Endothelial cell of umbilical vein (primary cell): ENCODE data around the gene PCMT1. TPM values are rescaled to one million over a fixed set of nuclear protein-coding genes. Genes with fewer than 3 reads are reported as not detected.

Experiments used
- BruUV-seq: library from RNA; stranded (reverse); fragments of 400-500 nt; replicated peaks from 2 replicates; lab custom pipeline; 2021; lab: Mats Ljungman, UMichigan
- CTCF ChIA-PET: fragments of 300-600, 350-600 bp; sonication (Branson Sonifier 250); formaldehyde crosslinking; loops from one replicate; lab custom pipeline; 2021; ENCODE audit warnings: antibody characterized with exemption, inconsistent platforms; lab: Charles Lee
- POLR2A ChIA-PET: fragments of 300-600, 350-600 bp; sonication (Branson Sonifier 250); formaldehyde crosslinking; loops from one replicate; lab custom pipeline; 2021; ENCODE audit warnings: antibody characterized with exemption, inconsistent platforms; lab: Charles Lee
- DNase-seq: peaks from one replicate; pipeline ENCODE4 v3.0.0-alpha.2; 2011; ENCODE audit warnings: low read depth, low spot score
- FAIRE-seq: peaks from 2 replicates; lab custom pipeline; 2011; peaks lifted over from hg19 to GRCh38; lab: Jason Lieb, UNC
- H2AFZ ChIP-seq: 2 replicates; pipeline ENCODE4 v1.6.0; 2012; ENCODE audit warnings: low read depth, low read length, control low read depth, inconsistent platforms
- H3K27ac ChIP-seq: 2 replicates; pipeline ENCODE4 v1.5.1; 2011; ENCODE audit warnings: low read depth, mild to moderate bottlenecking, control low read depth, low read length, moderate library complexity; ENCODE audit not compliant: insufficient read depth
- H3K27me3 ChIP-seq, 2 experiments: 2 replicates each; pipeline versions ENCODE4 v1.6.0 to v1.6.1; 2011; ENCODE audit warnings: low read length in 2 of 2, mixed read lengths in 1 of 2; ENCODE audit not compliant: control insufficient read depth in 2 of 2, insufficient read depth in 2 of 2
- H3K36me3 ChIP-seq, 2 experiments: 2 replicates in 1 of 2; 3 replicates in 1 of 2; pipeline ENCODE4 v1.5.1; 2011; ENCODE audit warnings: low read length in 2 of 2, mild to moderate bottlenecking in 1 of 2, moderate library complexity in 1 of 2; ENCODE audit not compliant: control insufficient read depth in 2 of 2, insufficient read depth in 2 of 2; ENCODE audit errors: extremely low read depth in 1 of 2
- H3K4me1 ChIP-seq: 3 replicates; pipeline ENCODE4 v1.5.1; 2011; ENCODE audit warnings: mild to moderate bottlenecking, low read length; ENCODE audit not compliant: control insufficient read depth, insufficient read depth; ENCODE audit errors: extremely low read depth
- H3K4me2 ChIP-seq: 2 replicates; pipeline ENCODE4 v1.6.1; 2011; ENCODE audit warnings: low read length, control low read depth, mixed read lengths; ENCODE audit not compliant: insufficient read depth
- H3K4me3 ChIP-seq, 3 experiments: fragments of 200-600 bp in 1 of 3; sonication (generic), shearing (Covaris generic) in 1 of 3; replicated peaks in 1 of 3; 2 replicates each; pipeline ENCODE4 v1.5.1; 2011 to 2016; ENCODE audit warnings: control low read depth in 3 of 3, low read length in 3 of 3, mild to moderate bottlenecking in 2 of 3, inconsistent platforms in 1 of 3, low read depth in 1 of 3, moderate library complexity in 1 of 3; ENCODE audit not compliant: insufficient read depth in 1 of 3
- H3K79me2 ChIP-seq: 2 replicates; pipeline ENCODE4 v1.6.0; 2012; ENCODE audit warnings: low read length, inconsistent platforms; ENCODE audit not compliant: control insufficient read depth, insufficient read depth
- H3K9ac ChIP-seq: replicated peaks from 2 replicates; pipeline ENCODE3; 2011; ENCODE audit warnings: low read length, control low read depth; ENCODE audit not compliant: insufficient read depth; ENCODE audit errors: extremely low read depth
- H3K9me1 ChIP-seq: replicated peaks from 3 replicates; pipeline ENCODE4 v1.6.0; 2011; ENCODE audit warnings: mild to moderate bottlenecking, low read length; ENCODE audit not compliant: control insufficient read depth, insufficient read depth; ENCODE audit errors: extremely low read depth
- H3K9me3 ChIP-seq: replicated peaks from 2 replicates; pipeline ENCODE4 v1.5.1; 2012; ENCODE audit warnings: low read length, inconsistent platforms; ENCODE audit not compliant: control insufficient read depth, insufficient read depth
- H4K20me1 ChIP-seq: replicated peaks from 2 replicates; pipeline ENCODE3; 2011; ENCODE audit warnings: mild to moderate bottlenecking, low read length; ENCODE audit not compliant: control insufficient read depth, insufficient read depth; ENCODE audit errors: extremely low read depth
- CTCF ChIP-seq, 2 donors: IDR thresholded peaks; 1 replicate in 1 of 2; 2 replicates in 1 of 2; pipeline ENCODE4 v1.5.1; 2011; ENCODE audit warnings: low read length in 2 of 2, mild to moderate bottlenecking in 2 of 2, moderate library complexity in 2 of 2, control low read depth in 1 of 2, inconsistent platforms in 1 of 2, low read depth in 1 of 2; ENCODE audit not compliant: insufficient read depth in 1 of 2; ENCODE audit errors: extremely low read depth in 1 of 2
- FOS ChIP-seq: IDR thresholded peaks from 2 replicates; pipeline ENCODE4 v1.6.1; 2011; ENCODE audit warnings: mild to moderate bottlenecking, low read length, moderate library complexity, borderline replicate concordance; ENCODE audit not compliant: insufficient read depth
- GATA2 ChIP-seq: IDR thresholded peaks from 2 replicates; pipeline ENCODE4 v1.7.0; 2011; ENCODE audit warnings: low read depth, mild to moderate bottlenecking, moderate library complexity, mixed read lengths, low read length; ENCODE audit not compliant: insufficient read length, insufficient read depth
- JUN ChIP-seq: IDR thresholded peaks from 2 replicates; pipeline ENCODE4 v1.6.1; 2011; ENCODE audit warnings: borderline replicate concordance, low read depth; ENCODE audit not compliant: insufficient read length, insufficient read depth
- MYC ChIP-seq: IDR thresholded peaks from one replicate; pipeline ENCODE4 v1.6.1; 2011; ENCODE audit warnings: mild to moderate bottlenecking, low read depth, low read length
- POLR2A ChIP-seq: IDR thresholded peaks from 2 replicates; pipeline ENCODE4 v1.6.1; 2012; ENCODE audit warnings: low read depth, mild to moderate bottlenecking, control low read depth, low read length
- POLR2AphosphoS5 ChIP-seq: IDR thresholded peaks from 2 replicates; pipeline ENCODE4 v1.6.1; 2012; ENCODE audit warnings: low read depth, mild to moderate bottlenecking, control low read depth, low read length, moderate library complexity; ENCODE audit not compliant: insufficient read depth
- dilution Hi-C: fragments of 300-500 bp; cut with MboI; formaldehyde crosslinking; loops from one replicate; pipeline ENCODE4 v1.15.0; 2019; ENCODE audit warnings: low sequenced_read_pairs; ENCODE audit not compliant: extremely low pct_ligation_motif_present
- intact Hi-C: fragments of 100-400 bp; cut with micrococcal nuclease; formaldehyde crosslinking; loops from one replicate; pipeline ENCODE4 v1.10.0; 2022
- polyA plus RNA-seq, 4 experiments: library from polyadenylated mRNA; depleted of rRNA in 3 of 4; stranded (reverse) in 3 of 4; unstranded in 1 of 4; fragments of >200 nt; gene quantifications; 2 replicates each; pipeline versions ENCODE4 v1.2.1 to v1.2.3, GENCODE V29; 2011 to 2012; ENCODE audit warnings: missing spikeins in 1 of 4
- total RNA-seq: library from RNA; stranded (reverse); gene quantifications from 2 replicates; pipeline ENCODE4 v1.2.3, GENCODE V29; 2021

Gene PCMT1
- total and polyA plus RNA-seq, 2 donors (not counting 3 experiments of a cell fraction or from before 2014, with no cell fraction given), result 95.0 to 102 TPM

DNA sequence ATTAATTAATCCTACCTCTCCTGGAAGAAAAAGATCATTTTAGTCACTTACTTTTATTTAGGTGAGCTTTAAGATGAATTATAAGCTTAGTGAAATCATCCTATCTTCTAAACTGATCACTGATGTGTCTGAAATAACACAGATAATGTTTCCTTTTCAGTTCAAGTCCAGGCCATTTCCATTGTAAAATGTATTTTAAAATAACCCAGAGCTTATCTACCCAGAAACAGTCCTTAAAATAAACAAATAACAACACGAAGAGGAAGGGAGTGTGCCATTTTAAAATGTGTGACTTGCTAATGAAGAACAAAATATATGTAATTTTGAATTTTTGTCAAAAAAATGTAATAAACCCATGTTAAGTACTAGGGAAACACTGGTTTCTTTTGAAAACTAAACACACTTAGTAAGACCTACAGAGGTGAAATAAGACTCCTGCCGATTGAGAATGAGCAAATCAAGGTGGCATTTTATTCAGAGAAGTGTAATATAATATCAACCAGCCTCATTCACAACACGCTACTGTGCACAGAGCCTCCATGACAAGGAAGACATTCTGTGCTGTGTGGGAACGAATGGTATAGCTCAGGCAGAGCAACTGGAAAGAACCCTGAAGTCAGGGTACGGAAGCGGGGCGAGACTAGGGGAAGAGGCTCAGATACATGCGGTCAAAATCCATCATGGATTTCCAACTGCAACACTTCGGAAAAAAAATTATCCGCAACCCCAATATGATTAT is 106.9 kb downstream of the PCMT1 start:
- Histone ChIP-seq H2AFZ (no peak overlapping the region), H3K4me1 (peaks cover 79% of the 10 kb centered on the region), H3K27ac (peak overlapping the region; percentile 95), H3K9ac (peak overlapping the region; percentile 92), H3K9me3 (no peaks in the 10 kb centered on the region), H3K79me2 (peaks cover 49% of the 10 kb centered on the region), H4K20me1 (no peaks in the 10 kb centered on the region), H3K9me1 (no peaks in the 10 kb centered on the region), H3K36me3 (no peaks in the 10 kb centered on the region), H3K4me3 (peak overlapping the region; percentile 35 to 74 (median 58)), H3K4me2 (peak overlapping the region; percentile 97), H3K27me3 (no peaks in the 10 kb centered on the region)
- POLR2A ChIA-PET, result interaction anchor here (1.0 kb wide), 1 partner anchor 9 kb away, joined by 3 read pairs; no protein-coding TSS in a partner anchor
- dilution Hi-C loops (no loop called here), intact Hi-C loops (loop anchor here (5.0 kb wide), 1 partner anchor 309 kb away; the partner anchor contains the start of gene PPIL4)
- TSS peak; percentile 35 for BruUV-seq
- peak; percentile 40 for TF ChIP-seq POLR2AphosphoS5
- TF ChIP-seq JUN, result peak; percentile 26
- TF ChIP-seq MYC, result no peak
- peak; percentile 13 for TF ChIP-seq POLR2A
- TF ChIP-seq GATA2, result peak; percentile 38
- no peak for TF ChIP-seq FOS
- TF ChIP-seq CTCF (IDR thresholded peaks at IDR 0.05; ENCODE audit: extremely low read depth in 1 of 2, insufficient read depth in 1 of 2, low read depth in 1 of 2, low read length in 2 of 2), result no peak
- CTCF ChIA-PET, result interaction anchor here (1.3 to 1.7 kb wide), 3 partner anchors 9 to 20 kb away, joined by 6 to 8 read pairs (median 6); no protein-coding TSS in a partner anchor
- DNase-seq (peak; percentile 81), FAIRE-seq (peak; percentile 62)
